LHCN-M2 (cell line): ENCODE measurements around the gene ZNF32. TPM values are rescaled to one million over a fixed set of nuclear protein-coding genes. Genes with fewer than 3 reads are reported as not detected.

ENCODE experiments used
- DNase-seq: peaks from one replicate; pipeline ENCODE4 v3.0.0-alpha.2; 2012; ENCODE audit warnings: low read depth
- polyA plus RNA-seq: library from polyadenylated mRNA; unstranded; fragments of >200 nt; gene quantifications from one replicate; pipeline ENCODE4 v1.2.1, GENCODE V29; 2012; ENCODE audit warnings: missing spikeins
- total RNA-seq: library from RNA; depleted of rRNA; stranded (reverse); fragments of >200 nt; gene quantifications from 2 replicates; pipeline ENCODE4 v1.2.3, GENCODE V29; 2014; rRNA removed

Gene ZNF32
- total RNA-seq, result 36.7 and 37.4 TPM in 2 replicates
- 32.5 TPM for polyA plus RNA-seq

DNA sequence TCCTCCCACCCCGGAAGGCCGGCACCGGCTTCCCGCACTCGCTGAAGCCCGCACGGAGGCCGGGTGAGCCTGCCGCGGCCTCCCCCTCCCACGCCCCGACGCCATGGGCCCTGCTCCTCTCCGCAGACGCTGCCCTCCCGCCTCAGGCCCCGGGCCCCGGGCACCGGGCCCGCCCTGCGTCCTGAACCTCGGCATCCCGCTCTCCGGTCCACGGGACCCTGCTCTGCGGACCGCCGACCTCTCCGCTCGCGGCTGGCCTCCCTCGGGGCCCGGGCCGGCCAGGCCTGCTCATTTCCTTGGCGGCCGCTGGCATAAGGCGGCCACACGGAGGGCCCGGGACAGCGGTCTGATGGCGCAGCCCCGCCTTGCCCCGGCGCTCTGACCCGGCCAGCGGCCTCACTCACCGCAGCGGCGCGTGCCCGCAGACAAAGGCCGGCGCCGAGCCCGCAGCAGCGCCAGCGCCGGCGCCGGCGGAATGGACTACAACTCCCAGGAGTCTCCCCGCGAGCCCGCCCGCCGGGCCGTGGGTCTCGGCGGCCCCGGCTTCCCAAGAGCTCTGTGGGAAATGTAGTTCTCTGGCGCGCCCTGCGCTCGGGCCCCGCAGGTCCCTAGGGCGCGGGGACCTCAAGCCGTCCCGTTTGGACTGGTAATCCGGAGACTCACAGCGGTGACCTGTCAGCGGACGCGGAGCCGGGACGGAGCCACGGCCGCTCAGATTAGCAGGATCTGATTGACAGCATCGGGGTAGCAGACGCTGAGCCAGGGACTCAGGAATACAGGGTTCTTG, at the start of gene ZNF32:
Gene ZNF32 (minus strand): TSS at position 484 of the 787 bp plus-strand sequence. CDS start 2,748 bp downstream, outside the sequence.
- DNase-seq, result peak; percentile 80

DNA sequence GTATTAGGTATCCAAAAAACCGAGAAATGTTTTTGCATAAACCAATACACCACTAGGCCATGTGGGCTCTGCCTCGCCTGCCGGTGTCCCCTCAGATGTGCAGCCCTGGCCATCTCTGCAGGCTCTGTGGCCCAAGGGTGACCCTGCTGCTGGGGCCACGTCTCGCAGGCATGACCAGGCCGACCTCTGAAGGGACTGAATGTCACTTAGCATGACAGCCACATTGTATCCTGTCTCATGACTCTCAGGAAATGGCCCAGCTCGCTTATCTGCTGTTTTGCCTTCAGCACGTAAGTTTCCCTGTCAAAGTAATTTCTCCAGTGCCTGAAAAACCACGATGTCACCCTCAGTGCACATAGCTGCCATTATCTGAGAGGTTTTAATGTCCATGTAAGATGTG, 49.5 kb upstream of the ZNF32 start:
- no peak for DNase-seq

- no peak for DNase-seq
Measured at GRCh38 chr10:43696909-43697483, 48.3 kb upstream of the ZNF32 start.

DNA sequence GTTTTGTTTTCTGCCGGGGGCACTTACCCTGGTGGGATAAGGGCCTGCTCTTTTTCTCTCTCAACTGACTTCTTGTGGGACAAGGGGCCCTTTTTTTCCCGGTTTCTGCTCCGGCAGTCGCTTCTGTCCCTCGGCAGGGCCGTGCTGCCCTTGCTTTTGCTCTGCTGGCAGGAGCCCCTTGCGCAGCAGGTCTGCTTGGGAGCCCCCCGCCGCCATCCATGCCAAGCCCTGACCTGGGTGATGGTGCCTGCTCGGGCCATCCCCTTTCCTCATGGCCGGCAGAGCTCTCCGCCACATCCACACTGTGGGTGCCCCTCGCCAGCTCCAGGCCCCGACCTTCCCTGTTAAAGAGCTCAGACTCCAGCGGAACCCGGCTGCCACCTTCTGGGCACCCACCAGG, 47.0 kb upstream of the ZNF32 start:
- no peak for DNase-seq

DNA sequence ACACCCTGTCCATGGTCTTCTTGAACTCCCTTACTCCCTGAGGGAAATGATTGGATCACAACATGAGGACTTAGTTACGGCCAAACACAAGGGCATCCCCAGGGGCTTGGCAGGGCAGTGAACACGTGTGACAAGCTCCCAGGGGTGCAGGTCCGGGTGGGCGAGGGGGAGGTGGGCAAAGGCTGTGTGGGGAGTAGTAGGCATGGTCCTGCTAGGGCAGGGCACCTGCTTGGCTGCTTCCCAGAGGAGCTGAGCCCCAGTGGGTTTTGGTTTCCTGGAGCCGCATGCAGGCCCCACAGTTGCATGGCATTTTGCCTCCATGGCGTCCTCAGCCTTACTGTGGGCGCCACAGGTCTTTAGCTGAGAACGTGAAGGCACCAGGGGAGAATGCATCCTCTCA, 46.6 kb upstream of the ZNF32 start:
- DNase-seq, result no peak

GRCh38 chr10:43694526-43694925, 45.8 kb upstream of the ZNF32 start:
- DNase-seq, result no peak

- no peak for DNase-seq
Measured at GRCh38 chr10:43693602-43694001, 44.9 kb upstream of the ZNF32 start.

GRCh38 chr10:43692051-43692825, 43.6 kb upstream of the ZNF32 start:
- DNase-seq, result no peak

GRCh38 chr10:43691485-43691884, 42.8 kb upstream of the ZNF32 start:
- DNase-seq, result no peak

DNA sequence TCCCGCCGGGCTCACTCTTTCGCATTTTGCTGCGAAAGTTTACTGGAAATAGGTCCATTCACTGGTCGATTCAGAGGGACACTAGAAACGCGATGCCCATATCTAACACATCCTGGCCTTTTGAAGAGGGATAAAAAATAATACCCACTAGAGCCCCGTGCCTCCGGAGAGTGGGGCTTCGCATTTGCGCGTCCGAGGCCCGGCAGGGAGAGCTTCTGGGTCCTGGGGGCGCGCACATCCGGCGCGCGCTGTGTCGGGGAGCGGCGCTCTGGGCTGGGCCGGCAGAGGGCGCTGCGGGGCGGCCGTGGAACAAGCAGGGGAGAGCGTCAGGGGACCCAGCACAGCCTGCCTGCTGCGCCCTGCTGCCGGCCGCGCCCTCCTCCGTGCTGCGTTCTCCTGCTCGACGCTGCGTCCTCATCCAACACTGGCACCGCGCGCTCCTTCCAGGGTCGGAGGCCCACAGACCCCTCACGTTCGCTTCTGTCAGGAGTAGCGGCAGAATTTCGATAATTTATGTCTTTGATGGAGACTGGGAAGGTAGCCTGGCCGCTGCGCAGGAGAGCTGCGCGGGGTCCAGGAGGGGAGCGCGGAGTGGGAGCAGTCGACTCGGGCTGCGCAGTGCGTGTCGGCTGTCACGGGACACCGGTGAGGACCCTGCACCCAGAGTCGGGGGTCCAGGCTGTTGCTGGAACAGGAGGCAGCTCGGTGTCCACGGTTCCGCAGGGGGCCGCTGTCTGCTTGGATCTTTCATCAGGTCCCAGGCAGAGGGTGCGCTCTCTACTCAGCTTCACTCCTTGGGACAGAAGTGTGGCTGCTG, 41.5 kb upstream of the ZNF32 start:
- DNase-seq, result peak; percentile 61

DNA sequence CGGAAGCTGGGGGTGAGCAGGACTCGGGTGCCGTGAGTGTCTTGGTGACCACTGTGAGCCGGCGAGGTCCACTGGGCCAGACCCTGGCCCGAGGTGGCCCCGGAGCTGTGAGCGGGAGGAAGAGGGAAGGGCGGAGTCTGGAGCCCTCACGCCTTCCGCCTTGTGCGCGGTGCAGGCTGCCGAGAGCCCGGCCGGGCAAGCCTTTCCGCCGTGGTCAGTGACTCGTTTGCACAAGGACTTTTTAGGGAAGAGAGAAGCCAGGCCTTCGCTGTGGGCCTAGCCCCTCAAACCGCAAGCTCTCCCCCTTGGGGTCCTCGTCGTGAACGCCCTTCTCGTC, 40.9 kb upstream of the ZNF32 start:
- no peak for DNase-seq

- DNase-seq, result no peak
Measured at GRCh38 chr10:43689007-43689491, 40.4 kb upstream of the ZNF32 start.

DNA sequence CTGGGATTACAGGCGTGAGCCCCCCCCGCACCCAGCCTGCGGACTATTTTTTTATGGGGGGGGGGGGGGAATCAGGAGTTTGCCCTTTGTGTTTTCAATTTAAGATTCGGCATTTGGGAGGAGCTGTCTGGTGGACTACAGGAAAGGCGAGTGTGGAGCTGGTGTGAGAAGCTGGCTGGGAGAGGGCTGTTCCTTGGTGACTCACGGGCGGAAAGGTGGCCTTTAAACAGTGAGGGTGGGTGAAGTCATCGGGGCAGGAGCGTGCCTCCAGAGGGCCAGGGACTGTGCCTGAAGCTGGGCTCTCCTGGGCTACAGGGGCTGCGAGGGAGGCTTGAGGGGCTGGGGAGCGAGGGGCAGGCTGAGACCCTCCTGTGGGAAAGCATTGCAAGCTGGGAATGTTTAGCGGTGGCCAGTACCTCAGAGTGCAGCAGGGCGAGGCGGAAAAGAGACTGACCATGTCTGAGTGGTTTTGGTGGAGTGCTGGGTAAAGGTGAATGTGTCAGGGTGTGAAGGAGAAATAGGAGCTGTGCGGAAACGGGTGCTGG, 39.7 kb upstream of the ZNF32 start:
- DNase-seq, result no peak

GRCh38 chr10:43687373-43687772, 38.7 kb upstream of the ZNF32 start:
- DNase-seq, result no peak

GRCh38 chr10:43686414-43686813, 37.7 kb upstream of the ZNF32 start:
- no peak for DNase-seq

DNA sequence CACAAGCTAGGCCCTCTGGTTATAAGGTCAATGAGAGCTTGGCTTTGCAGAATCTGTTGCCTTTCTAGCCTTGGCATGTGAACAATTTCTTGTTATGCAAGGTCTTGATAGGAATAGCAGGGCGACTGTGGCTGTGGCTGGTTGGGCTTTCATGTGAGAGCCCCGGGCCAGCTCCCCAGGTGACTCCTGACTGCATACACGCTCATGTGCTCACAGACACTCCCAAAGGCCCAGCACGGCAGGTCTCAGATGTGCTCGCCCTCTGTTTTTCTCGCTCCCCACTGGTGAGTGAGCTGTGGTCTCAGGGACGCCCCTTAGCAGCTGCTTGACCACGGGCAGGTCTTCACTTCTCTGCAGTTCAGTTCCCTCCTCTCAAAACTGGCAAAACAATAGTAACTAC, 37.1 kb upstream of the ZNF32 start:
- no peak for DNase-seq

DNA sequence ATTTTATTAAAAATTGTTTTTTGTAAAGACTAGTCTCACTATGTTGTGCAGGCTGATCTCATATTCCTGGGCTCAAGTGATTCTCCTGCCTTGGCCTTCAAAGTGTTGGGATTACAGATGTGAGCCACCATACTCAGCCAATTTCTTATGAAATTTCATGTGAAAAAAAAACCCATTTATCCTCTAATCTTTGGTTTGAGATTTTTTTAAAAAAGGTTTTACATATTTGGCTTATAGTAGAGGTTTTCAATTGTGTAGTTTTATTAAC, 35.5 kb upstream of the ZNF32 start:
- no peak for DNase-seq

DNA sequence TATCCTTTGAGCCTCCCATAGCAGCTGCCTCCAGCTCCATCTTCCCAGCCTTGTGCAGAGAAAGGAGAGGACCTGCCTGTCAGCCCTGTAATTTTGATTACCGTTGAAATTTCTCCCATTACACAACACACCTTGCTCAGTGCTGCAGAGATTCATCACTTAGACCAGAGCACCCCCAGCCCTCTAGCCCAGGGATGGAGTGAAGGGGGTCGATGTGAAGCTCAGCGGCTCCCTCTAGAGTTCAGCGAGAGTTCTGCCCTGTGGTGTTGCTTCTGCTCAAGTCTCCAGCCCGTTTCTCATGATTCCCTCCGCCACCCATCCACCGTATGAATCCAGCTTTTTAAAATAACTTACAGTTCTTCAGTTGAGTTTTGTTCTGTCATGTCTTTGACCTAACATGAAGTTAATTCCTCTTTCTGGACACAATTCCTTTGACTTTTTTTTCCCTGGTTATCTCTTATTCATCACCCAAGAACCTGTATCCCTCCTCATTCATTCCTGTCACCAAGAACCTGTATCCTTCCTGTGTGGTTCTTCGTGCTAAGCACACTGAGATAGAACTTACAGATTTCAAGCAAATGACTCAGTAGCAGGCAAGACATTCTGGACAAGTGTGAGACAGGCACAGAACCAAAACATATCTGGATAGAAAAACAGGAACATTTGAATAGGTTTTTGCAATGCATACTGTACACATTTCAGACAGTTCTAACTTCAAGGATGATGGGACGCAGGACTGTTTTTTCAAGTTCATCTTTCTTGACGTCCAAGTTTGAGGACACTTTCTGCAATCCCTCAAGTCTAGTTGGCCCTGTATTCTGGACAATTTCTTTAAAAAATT, 35.0 kb upstream of the ZNF32 start:
- DNase-seq, result no peak

DNA sequence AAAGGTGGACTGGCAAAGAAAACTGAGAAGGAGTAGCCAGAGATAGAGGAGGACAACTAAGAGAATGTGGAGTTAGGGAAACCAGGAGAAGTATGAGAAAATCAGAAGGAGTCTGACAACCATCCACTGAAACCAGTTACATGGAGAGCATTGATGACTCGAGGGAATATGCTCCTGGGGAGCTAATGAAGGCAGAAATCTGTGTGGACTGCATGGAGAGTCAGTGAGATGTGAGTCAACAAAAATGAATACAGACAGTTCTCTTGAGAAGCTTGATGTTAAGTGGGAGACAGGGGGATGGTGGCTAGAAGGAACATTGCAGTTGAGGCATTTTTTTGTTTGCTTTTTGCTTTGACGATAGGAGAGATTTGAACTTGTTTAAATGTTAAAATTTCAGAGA, 34.3 kb upstream of the ZNF32 start:
- no peak for DNase-seq

- DNase-seq, result no peak
Measured at GRCh38 chr10:43681721-43682120, 33.0 kb upstream of the ZNF32 start.

DNA sequence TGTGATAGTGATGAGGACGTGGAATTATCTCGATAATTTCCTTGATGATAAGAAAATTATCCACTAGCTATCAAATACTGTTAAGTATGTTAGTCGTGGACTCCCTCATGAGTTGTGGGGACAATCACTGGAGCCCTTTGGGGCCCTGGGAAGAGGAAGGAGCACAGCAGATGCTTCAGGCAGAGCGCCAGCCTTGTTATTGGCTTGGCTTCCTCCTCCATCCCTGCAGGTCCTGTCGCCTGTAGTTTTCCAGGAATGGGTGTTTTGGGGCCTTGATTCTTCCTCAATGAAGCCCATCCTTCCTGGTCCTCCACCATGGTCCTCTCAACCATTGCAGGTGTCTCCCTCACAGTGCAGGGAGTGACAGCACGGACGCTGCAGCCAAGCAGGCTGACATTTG, 32.5 kb upstream of the ZNF32 start:
- DNase-seq, result no peak
